CD4-positive, CD25-positive, alpha-beta regulatory T cell (primary cell): Measurements from ENCODE around the gene NCOA3. TPM values are rescaled to one million over a fixed set of nuclear protein-coding genes. Genes with fewer than 3 reads are reported as not detected.

Experiments used
- ATAC-seq, 2 donors: fragments of 150-1000 bp; cut with Tn5 transposase; one replicate each; pipeline ENCODE4 v1.10.0; 2021; ENCODE audit warnings: low read depth in 2 of 2, moderate number of reproducible peaks in 2 of 2, moderate library complexity in 1 of 2
- DNase-seq, 3 donors: peaks; one replicate each; pipeline versions ENCODE4 v3.0.0 to v3.0.0-alpha.2; 2012 to 2022; ENCODE audit warnings: mixed read lengths in 1 of 3
- H3K27ac ChIP-seq: one replicate; pipeline ENCODE4 v1.7.0; 2013; ENCODE audit warnings: mild to moderate bottlenecking, low read length; ENCODE audit not compliant: insufficient read depth, poor library complexity, severe bottlenecking
- H3K27me3 ChIP-seq: one replicate; pipeline ENCODE4 v1.7.0; 2013; ENCODE audit warnings: low read length; ENCODE audit not compliant: control insufficient read depth, insufficient read depth
- H3K36me3 ChIP-seq: one replicate; pipeline ENCODE4 v1.7.0; 2013; ENCODE audit warnings: mild to moderate bottlenecking, low read length, moderate library complexity; ENCODE audit not compliant: control insufficient read depth, insufficient read depth
- H3K4me1 ChIP-seq: 2 replicates; pipeline ENCODE4 v1.7.0; 2013; ENCODE audit warnings: mild to moderate bottlenecking, low read length; ENCODE audit not compliant: insufficient read depth, control insufficient read depth, poor library complexity, severe bottlenecking
- H3K4me3 ChIP-seq: one replicate; pipeline ENCODE4 v1.7.0; 2013; ENCODE audit warnings: low read depth, mild to moderate bottlenecking, low read length, moderate library complexity
- H3K9me3 ChIP-seq, 2 experiments: 1 replicate in 1 of 2; 2 replicates in 1 of 2; pipeline ENCODE4 v1.7.0; 2013; ENCODE audit warnings: low read length in 2 of 2, mild to moderate bottlenecking in 1 of 2, moderate library complexity in 1 of 2; ENCODE audit not compliant: control insufficient read depth in 2 of 2
- H3K27ac Mint-ChIP-seq, 3 donors: one replicate each; pipeline ENCODE4 v1.8.0; 2020 to 2022; ENCODE audit warnings: mild to moderate bottlenecking in 3 of 3, mixed read lengths in 3 of 3, moderate library complexity in 2 of 3
- H3K27me3 Mint-ChIP-seq: one replicate; pipeline ENCODE4 v1.8.0; 2022; ENCODE audit warnings: mild to moderate bottlenecking, mixed read lengths
- H3K36me3 Mint-ChIP-seq: one replicate; pipeline ENCODE4 v1.8.0; 2020; ENCODE audit warnings: mixed read lengths
- H3K4me1 Mint-ChIP-seq, 4 donors: one replicate each; pipeline ENCODE4 v1.8.0; 2020 to 2022; ENCODE audit warnings: mixed read lengths in 4 of 4, mild to moderate bottlenecking in 1 of 4
- H3K4me3 Mint-ChIP-seq, 4 donors: one replicate each; pipeline ENCODE4 v1.8.0; 2020 to 2022; ENCODE audit warnings: mild to moderate bottlenecking in 4 of 4, mixed read lengths in 4 of 4, moderate library complexity in 3 of 4
- H3K9me3 Mint-ChIP-seq, 7 donors: one replicate each; pipeline ENCODE4 v1.8.0; 2020 to 2022; ENCODE audit warnings: mixed read lengths in 7 of 7, mild to moderate bottlenecking in 3 of 7, moderate library complexity in 2 of 7
- polyA plus RNA-seq, 4 donors: library from polyadenylated mRNA; unstranded; fragments of 300-500 nt; fragmentation: Illumina TruSeq; gene quantifications; one replicate each; pipeline ENCODE4 v1.2.3, GENCODE V29; 2021
- total RNA-seq: library from RNA; stranded (reverse); gene quantifications from one replicate; pipeline ENCODE4 v1.2.3, GENCODE V29; 2022

NCOA3 gene
- total and polyA plus RNA-seq, 5 donors from 2014 or later: 21.4 to 86.6 (median 26.0) TPM

GRCh38 chr20:47545499-47545898, 43.8 kb downstream of the NCOA3 start:
- Histone ChIP-seq H3K36me3 (peaks cover 3% of the 10 kb centered on the region), H3K9me3 (no peaks in the 10 kb centered on the region), H3K4me1 (peaks cover 6% of the 10 kb centered on the region), H3K27ac (no peak overlapping the region), H3K4me3 (no peak overlapping the region), H3K27me3 (no peaks in the 10 kb centered on the region)
- peak overlapping the region in 2 of 4 donors; percentile 8 to 39 for H3K4me3 Mint-ChIP-seq
- H3K4me1 Mint-ChIP-seq: peaks cover 27 to 77% (median 65%) of the 10 kb centered on the region in 4 donors
- ATAC-seq: no peak
- DNase-seq: no peak
- H3K27ac Mint-ChIP-seq: peak overlapping the region; percentile 0 to 86 (median 74)
- peaks cover 3% of the 10 kb centered on the region for H3K36me3 Mint-ChIP-seq
- H3K27me3 Mint-ChIP-seq: no peaks in the 10 kb centered on the region
- H3K9me3 Mint-ChIP-seq: no peaks in the 10 kb centered on the region

- Mint-ChIP-seq H3K27ac (peak overlapping the region in 1 of 3 donors; percentile 24), H3K4me1 (peaks cover 33 to 77% (median 65%) of the 10 kb centered on the region in 4 donors), H3K4me3 (no peak overlapping the region), H3K9me3 (no peaks in the 10 kb centered on the region), H3K27me3 (no peaks in the 10 kb centered on the region), H3K36me3 (peaks cover 3% of the 10 kb centered on the region)
- DNase-seq: no peak
- ATAC-seq: no peak
- no peak overlapping the region for H3K4me3 ChIP-seq
- H3K27me3 ChIP-seq: no peaks in the 10 kb centered on the region
- H3K9me3 ChIP-seq: no peaks in the 10 kb centered on the region
- H3K36me3 ChIP-seq: peaks cover 3% of the 10 kb centered on the region
- no peaks in the 10 kb centered on the region for H3K4me1 ChIP-seq
- H3K27ac ChIP-seq: no peak overlapping the region
These were observed 44.7 kb downstream of the NCOA3 start for GRCh38 chr20:47546184-47547033.

DNA sequence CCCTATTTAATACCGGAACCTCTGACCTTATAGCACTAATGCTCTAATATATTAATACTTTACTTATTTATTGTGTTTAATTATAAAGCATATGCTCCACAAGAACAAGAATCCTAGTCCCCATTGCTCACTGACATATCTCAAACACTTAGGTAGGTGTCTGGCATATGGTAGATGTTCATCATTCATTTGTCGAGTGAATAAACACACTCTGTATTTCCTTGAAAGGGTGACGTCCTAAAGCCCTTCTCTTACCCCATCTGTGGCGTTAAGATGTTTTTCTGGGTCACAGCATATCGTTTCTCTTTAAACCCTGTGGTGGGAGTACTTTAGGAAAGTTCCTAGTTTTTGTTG, 45.3 kb downstream of the NCOA3 start:
- Mint-ChIP-seq H3K9me3 (no peaks in the 10 kb centered on the region), H3K27me3 (no peaks in the 10 kb centered on the region), H3K27ac (peak overlapping the region in 1 of 3 donors; percentile 24), H3K4me3 (no peak overlapping the region), H3K36me3 (peaks cover 3% of the 10 kb centered on the region), H3K4me1 (peaks cover 33 to 75% (median 64%) of the 10 kb centered on the region in 4 donors)
- Histone ChIP-seq H3K27me3 (no peaks in the 10 kb centered on the region), H3K27ac (no peak overlapping the region), H3K4me3 (no peak overlapping the region), H3K9me3 (no peaks in the 10 kb centered on the region), H3K4me1 (no peaks in the 10 kb centered on the region), H3K36me3 (peaks cover 3% of the 10 kb centered on the region)
- no peak for DNase-seq
- ATAC-seq: no peak

DNA sequence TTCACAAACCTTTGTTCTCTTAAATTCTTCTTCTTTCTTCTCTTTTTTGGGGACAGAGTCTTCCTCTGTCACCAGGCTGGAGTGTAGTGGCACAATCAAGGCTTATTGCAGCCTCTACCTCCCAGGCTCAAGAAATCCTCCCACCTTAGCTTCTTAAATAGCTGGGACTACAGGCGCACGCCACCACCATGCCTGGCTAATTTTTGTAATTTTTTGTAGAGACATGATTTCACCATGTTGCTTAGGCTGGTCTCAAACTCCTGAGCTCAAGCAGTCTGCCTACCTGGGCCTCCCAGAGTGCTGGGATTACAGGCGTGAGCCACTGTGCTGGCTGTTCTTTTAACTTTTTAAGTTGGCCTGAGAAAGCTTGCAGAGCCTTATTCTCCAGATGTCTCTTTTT, 48.0 kb downstream of the NCOA3 start:
- H3K9me3 ChIP-seq: no peaks in the 10 kb centered on the region
- Mint-ChIP-seq H3K36me3 (peaks cover 7% of the 10 kb centered on the region), H3K9me3 (no peaks in the 10 kb centered on the region), H3K27me3 (no peaks in the 10 kb centered on the region), H3K27ac (peak overlapping the region in 2 of 3 donors; percentile 62 to 81), H3K4me1 (peaks cover 32 to 61% (median 52%) of the 10 kb centered on the region in 4 donors), H3K4me3 (peak overlapping the region in 1 of 4 donors; percentile 41)
- no peak for ATAC-seq
- H3K27ac ChIP-seq: peak overlapping the region; percentile 14
- H3K4me1 ChIP-seq: no peaks in the 10 kb centered on the region
- no peak for DNase-seq
- peaks cover 3% of the 10 kb centered on the region for H3K36me3 ChIP-seq
- no peak overlapping the region for H3K4me3 ChIP-seq
- H3K27me3 ChIP-seq: no peaks in the 10 kb centered on the region

DNA sequence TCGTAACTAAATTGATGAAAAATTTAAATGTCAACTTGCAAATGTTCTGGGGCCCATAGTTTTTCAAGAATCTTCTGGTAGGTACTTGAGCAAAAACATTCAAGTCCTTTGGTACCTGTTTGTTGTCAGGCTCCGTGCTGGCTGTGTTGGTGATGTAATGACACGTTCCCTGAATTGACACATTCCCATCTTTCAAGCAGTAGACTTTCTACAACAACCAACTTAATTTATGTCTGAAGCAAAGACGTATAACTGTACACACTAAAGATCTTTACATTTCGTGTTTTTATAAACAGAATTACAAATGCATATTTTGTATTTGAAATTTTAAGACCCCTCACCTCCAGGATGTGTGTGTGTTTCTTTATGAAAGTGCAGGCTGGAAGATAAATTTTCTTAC, 49.5 kb downstream of the NCOA3 start:
- no peak for DNase-seq
- Histone ChIP-seq H3K36me3 (peaks cover 7% of the 10 kb centered on the region), H3K4me3 (no peak overlapping the region), H3K27me3 (no peaks in the 10 kb centered on the region), H3K9me3 (no peaks in the 10 kb centered on the region), H3K4me1 (no peaks in the 10 kb centered on the region), H3K27ac (no peak overlapping the region)
- H3K27ac Mint-ChIP-seq: no peak overlapping the region
- H3K27me3 Mint-ChIP-seq: no peaks in the 10 kb centered on the region
- H3K4me1 Mint-ChIP-seq: peaks cover 30 to 57% (median 46%) of the 10 kb centered on the region in 4 donors
- ATAC-seq: no peak
- H3K4me3 Mint-ChIP-seq: no peak overlapping the region
- H3K36me3 Mint-ChIP-seq: peaks cover 10% of the 10 kb centered on the region
- peaks cover 0 to 1% (median 0%) of the 10 kb centered on the region in 7 donors for H3K9me3 Mint-ChIP-seq

GRCh38 chr20:47551841-47552240, 50.2 kb downstream of the NCOA3 start:
- H3K27me3 Mint-ChIP-seq: no peaks in the 10 kb centered on the region
- H3K4me1 ChIP-seq: no peaks in the 10 kb centered on the region
- H3K4me3 Mint-ChIP-seq: no peak overlapping the region
- H3K9me3 ChIP-seq: no peaks in the 10 kb centered on the region
- no peak overlapping the region for H3K4me3 ChIP-seq
- DNase-seq (no peak), ATAC-seq (no peak)
- peaks cover 0 to 1% (median 0%) of the 10 kb centered on the region in 7 donors for H3K9me3 Mint-ChIP-seq
- no peaks in the 10 kb centered on the region for H3K27me3 ChIP-seq
- H3K27ac Mint-ChIP-seq: peak overlapping the region in 1 of 3 donors; percentile 56
- H3K36me3 Mint-ChIP-seq: peaks cover 7% of the 10 kb centered on the region
- no peak overlapping the region for H3K27ac ChIP-seq
- peaks cover 28 to 60% (median 49%) of the 10 kb centered on the region in 4 donors for H3K4me1 Mint-ChIP-seq
- peaks cover 5% of the 10 kb centered on the region for H3K36me3 ChIP-seq

GRCh38 chr20:47552996-47553395, 51.3 kb downstream of the NCOA3 start:
- H3K27ac Mint-ChIP-seq: no peak overlapping the region
- no peak for ATAC-seq
- H3K36me3 ChIP-seq: peaks cover 4% of the 10 kb centered on the region
- no peak overlapping the region for H3K27ac ChIP-seq
- peaks cover 6% of the 10 kb centered on the region for H3K36me3 Mint-ChIP-seq
- no peak overlapping the region for H3K4me3 Mint-ChIP-seq
- H3K4me3 ChIP-seq: no peak overlapping the region
- H3K9me3 ChIP-seq: no peaks in the 10 kb centered on the region
- no peaks in the 10 kb centered on the region for H3K27me3 ChIP-seq
- H3K9me3 Mint-ChIP-seq: peaks cover 0 to 1% (median 0%) of the 10 kb centered on the region in 7 donors
- H3K4me1 Mint-ChIP-seq: peaks cover 32 to 68% (median 55%) of the 10 kb centered on the region in 4 donors
- H3K4me1 ChIP-seq: peaks cover 1% of the 10 kb centered on the region
- no peak for DNase-seq
- H3K27me3 Mint-ChIP-seq: no peaks in the 10 kb centered on the region
